Large intestine (tissue), 3 donors: ENCODE data around the gene CDKN1C. TPM values are rescaled to one million over a fixed set of nuclear protein-coding genes. Genes with fewer than 3 reads are reported as not detected.

Source experiments
- DNase-seq, 2 donors: peaks; one replicate each; pipeline versions ENCODE4 v3.0.0 to v3.0.0-alpha.2; 2013
- H3K27ac ChIP-seq: one replicate; pipeline ENCODE4 v1.5.1; 2013; ENCODE audit warnings: low read length
- H3K27me3 ChIP-seq: 2 replicates; pipeline ENCODE4 v1.6.1; 2013; ENCODE audit warnings: low read length; ENCODE audit not compliant: control insufficient read depth, insufficient read depth
- H3K36me3 ChIP-seq: 2 replicates; pipeline ENCODE4 v1.6.1; 2013; ENCODE audit warnings: low read length; ENCODE audit not compliant: control insufficient read depth, insufficient read depth
- H3K4me1 ChIP-seq: one replicate; pipeline ENCODE4 v1.6.1; 2013; ENCODE audit warnings: low read length; ENCODE audit not compliant: control insufficient read depth, insufficient read depth
- H3K4me3 ChIP-seq: one replicate; pipeline ENCODE4 v1.5.1; 2013; ENCODE audit warnings: low read length
- H3K9me3 ChIP-seq: one replicate; pipeline ENCODE4 v1.6.1; 2013; ENCODE audit warnings: mild to moderate bottlenecking, low read depth, low read length, moderate library complexity; ENCODE audit not compliant: control insufficient read depth
- WGBS: methylation state at CpG from one replicate; pipeline ENCODE4 v1.1.5; 2013; ENCODE audit warnings: low lambda C conversion rate; ENCODE audit not compliant: insufficient coverage; 5-methylcytosine and 5-hydroxymethylcytosine counted together
- polyA plus RNA-seq: library from polyadenylated mRNA; unstranded; fragments of 120-200 nt; gene quantifications from one replicate; pipeline ENCODE4 v1.2.1, GENCODE V29; 2013

CDKN1C gene
- polyA plus RNA-seq, 1 donor = 197 TPM

DNA sequence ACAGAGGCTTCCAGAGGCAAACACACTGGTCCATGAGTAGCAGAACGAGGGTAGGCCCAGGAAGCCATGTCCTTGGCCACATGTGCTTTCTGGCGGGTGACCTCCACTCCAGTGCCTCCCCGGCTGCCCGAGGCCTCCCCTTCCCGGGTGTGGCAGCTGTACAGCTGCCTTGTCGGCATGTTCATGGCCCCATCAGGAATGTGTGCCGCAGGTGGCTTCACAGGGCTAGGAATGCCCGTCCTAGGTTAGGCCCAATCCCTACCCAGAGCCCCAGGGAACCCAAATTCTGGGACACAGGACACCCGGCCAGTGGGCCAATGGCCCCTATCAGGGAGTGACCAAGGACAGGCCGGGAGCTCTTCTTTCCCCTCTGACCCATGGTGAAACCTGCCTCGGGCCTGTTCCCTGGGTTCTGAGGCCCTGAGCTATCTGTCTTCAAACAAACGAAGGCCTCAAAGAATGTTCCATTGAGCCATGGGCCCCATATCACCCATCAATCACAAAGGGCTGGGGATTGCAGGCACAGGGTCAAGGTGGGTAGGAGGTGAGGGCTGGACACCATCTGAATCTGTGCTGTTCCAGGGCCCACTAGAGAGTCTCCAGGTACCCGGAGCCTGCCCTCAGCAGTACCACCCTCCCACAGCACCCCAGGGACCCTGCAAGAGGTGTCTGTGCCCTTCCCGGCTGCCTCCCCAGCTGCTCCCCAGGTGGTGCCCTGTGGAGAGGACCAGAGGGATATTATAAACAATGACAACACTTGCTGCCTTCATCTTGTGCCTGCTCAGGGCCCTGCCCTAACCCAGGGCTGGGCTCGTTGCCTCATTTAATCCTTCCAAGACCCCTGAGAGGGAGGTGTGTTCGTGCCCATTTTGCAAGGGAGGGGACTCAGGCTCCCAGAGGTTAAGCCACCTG, 4.0 kb upstream of the CDKN1C start:
- Histone ChIP-seq H3K4me3 (no peak overlapping the region), H3K9me3 (peaks cover 21% of the 10 kb centered on the region), H3K4me1 (peaks cover 49% of the 10 kb centered on the region), H3K27me3 (no peaks in the 10 kb centered on the region), H3K36me3 (no peaks in the 10 kb centered on the region), H3K27ac (no peak overlapping the region)
- DNase-seq = no peak
- no CpG with 5 or more reads among the region's 16 CpGs for WGBS

DNA sequence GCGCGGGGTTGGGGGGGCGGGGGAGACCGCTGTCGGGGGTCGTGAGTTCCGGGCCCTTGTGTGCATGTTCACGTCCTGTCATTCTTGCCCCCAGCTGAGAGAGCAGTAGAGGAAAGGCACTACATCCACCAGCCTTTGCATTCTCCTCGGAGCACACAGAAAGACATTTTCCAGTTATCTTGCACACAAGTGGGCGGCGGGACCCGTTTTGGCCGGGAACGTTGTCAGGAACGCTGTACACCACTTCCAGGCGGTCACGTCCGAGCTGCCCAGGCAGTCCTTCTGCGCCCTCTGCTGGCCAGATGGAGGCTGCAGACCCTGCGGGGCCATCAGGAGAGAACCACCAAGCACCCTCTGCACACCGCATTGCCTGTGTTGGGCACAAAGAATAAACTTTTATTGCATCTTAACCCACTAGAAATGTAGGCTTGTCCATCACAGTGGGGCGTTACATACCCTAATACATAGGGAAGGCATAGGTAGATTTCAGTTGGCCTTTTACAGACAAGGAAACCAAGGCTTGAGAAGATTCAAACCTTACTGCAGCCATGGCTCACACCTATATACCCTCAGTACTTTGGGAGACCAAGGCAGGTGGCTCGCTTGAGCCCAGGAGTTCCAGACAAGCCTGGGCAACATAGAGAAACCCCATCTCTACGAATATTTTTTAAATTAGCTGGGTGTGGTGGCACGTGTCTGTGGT, 2.8 kb upstream of the CDKN1C start:
- H3K36me3 ChIP-seq = peaks cover 2% of the 10 kb centered on the region
- H3K27me3 ChIP-seq = no peaks in the 10 kb centered on the region
- peak; percentile 72 to 83 for DNase-seq
- H3K4me1 ChIP-seq = peaks cover 49% of the 10 kb centered on the region
- no peak overlapping the region for H3K27ac ChIP-seq
- H3K9me3 ChIP-seq = peaks cover 23% of the 10 kb centered on the region
- 100% methylated on average over 1 of the region's 25 CpGs for WGBS
- no peak overlapping the region for H3K4me3 ChIP-seq

DNA sequence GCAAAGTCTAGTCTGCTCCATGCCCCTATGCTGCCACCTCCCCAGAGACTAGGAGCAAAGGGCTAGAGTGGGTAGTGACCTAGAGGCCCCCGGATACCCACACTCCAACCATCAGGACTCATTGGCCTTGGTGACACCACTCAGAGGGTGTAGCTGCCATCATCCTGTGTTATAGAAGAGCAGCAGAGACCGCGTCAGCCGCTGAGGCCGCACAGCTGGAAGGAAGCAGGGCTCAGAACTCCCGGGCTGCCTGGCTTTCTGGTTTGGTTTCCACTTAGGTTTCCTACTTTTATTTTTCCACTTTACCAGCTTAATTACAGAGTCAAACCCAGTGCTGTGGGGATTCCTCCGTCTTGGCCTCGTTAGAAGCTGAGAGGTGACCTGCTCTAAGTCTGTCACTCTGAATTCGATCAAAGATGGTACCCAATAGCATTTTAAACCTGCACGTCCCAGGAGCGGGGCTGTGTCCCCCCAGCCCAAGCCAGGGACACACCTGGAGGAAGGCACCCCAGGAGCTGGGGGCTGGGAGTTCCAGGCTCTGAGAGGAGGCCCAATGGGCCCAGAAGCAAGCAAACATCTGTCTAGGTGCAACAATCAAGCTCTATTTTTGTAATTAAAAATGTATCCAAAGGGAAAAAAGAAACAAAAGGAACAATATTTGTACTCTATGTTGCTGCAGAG, 2.1 kb upstream of the CDKN1C start:
- H3K27me3 ChIP-seq = no peaks in the 10 kb centered on the region
- H3K9me3 ChIP-seq = peaks cover 23% of the 10 kb centered on the region
- H3K36me3 ChIP-seq = peaks cover 8% of the 10 kb centered on the region
- peaks cover 51% of the 10 kb centered on the region for H3K4me1 ChIP-seq
- WGBS = 20% methylated on average over 1 of the region's 11 CpGs
- H3K27ac ChIP-seq = no peak overlapping the region
- no peak for DNase-seq
- no peak overlapping the region for H3K4me3 ChIP-seq

DNA sequence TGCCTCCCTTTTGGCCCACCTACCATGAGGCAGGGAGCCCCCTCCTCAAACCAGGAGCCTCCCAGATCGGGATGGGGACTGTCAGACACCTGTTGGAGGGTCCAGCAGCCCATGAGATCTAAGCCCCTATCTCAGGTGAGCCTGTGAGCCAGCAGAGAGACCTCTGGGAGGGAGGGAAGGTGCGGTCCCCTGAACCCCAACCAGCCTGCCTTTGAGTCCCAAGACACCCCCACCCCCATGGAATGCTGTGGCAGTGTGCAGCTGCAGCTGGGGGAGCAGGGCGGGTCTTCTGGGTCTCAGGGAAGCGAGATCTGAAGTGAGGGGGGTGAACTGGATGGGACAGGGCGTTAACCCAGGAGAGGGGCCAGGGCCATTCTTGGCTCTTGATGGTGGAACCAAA, 1.4 kb upstream of the CDKN1C start:
- no CpG with 5 or more reads among the region's 5 CpGs for whole genome bisulfite sequencing
- DNase-seq = no peak
- peaks cover 23% of the 10 kb centered on the region for H3K9me3 ChIP-seq
- no peak overlapping the region for H3K4me3 ChIP-seq
- H3K4me1 ChIP-seq = peaks cover 48% of the 10 kb centered on the region
- no peaks in the 10 kb centered on the region for H3K27me3 ChIP-seq
- no peak overlapping the region for H3K27ac ChIP-seq
- H3K36me3 ChIP-seq = peaks cover 8% of the 10 kb centered on the region

DNA sequence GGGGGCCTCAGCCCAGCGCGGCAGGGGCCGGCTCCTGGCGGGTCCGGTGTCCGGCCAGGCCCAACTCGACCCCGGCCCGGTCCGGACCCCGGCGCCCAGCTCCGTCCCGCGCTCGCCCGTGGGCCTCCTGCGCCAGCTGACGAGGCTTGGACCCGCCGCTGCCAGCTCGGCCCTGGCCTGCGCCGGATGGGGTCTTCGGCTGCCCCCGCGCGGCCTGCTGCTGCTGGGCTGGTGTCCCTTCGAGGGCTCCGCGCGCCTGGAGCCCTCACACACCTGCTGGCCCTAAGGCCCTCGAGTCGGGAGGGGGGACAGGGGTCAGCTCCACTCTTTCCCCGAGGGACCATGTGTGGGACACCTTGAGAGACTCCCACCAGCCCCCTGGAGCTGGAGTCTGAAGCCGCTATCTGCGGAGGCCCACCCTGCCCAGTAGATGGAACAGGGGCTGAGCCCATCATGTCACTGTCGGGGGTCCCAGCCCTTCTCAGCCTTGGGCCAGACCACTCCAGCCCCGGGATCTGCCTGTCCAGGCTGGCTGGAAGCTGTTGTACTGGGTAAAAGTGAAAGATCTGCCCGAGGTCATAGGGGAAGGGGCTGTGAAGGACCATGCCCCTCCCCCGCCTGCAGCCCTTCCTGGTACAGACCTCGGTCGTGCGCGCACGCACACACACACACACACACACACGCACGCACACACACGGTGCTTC, 768 bp upstream of the CDKN1C start:
- no peaks in the 10 kb centered on the region for H3K27me3 ChIP-seq
- peak in 1 of 2 donors; percentile 65 for DNase-seq
- H3K4me1 ChIP-seq = peaks cover 42% of the 10 kb centered on the region
- no CpG with 5 or more reads among the region's 49 CpGs for WGBS
- peak overlapping the region; percentile 60 for H3K27ac ChIP-seq
- peak overlapping the region; percentile 30 for H3K4me3 ChIP-seq
- peaks cover 8% of the 10 kb centered on the region for H3K36me3 ChIP-seq
- H3K9me3 ChIP-seq = peaks cover 23% of the 10 kb centered on the region

DNA sequence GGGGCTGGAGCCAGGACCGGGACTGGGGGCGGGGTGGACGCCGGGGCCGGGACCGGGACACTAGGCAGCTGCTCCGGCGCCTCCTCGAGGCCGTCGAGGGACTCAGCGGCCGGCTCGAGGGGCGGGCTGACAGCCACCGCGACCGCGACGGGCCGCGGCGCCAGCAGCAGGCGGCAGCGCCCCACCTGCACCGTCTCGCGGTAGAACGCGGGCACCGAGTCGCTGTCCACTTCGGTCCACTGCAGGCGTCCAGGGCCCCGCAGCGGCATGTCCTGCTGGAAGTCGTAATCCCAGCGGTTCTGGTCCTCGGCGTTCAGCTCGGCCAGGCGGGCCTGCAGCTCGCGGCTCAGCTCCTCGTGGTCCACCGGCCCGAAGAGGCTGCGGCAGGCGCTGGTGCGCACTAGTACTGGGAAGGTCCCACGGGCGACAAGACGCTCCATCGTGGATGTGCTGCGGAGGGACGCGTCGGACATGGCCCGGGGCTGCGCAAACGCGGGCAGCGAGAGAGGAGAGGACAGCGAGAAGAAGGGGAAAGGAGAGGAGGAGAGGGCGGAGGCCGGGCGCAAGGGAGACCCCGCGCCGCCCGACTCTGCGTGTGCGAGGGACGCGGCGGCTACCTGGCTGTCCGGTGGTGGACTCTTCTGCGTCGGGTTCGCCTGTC, 428 bp downstream of the CDKN1C start:
- Histone ChIP-seq H3K27me3 (no peaks in the 10 kb centered on the region), H3K9me3 (peaks cover 23% of the 10 kb centered on the region), H3K4me1 (peaks cover 32% of the 10 kb centered on the region), H3K36me3 (peaks cover 11% of the 10 kb centered on the region), H3K4me3 (peak overlapping the region; percentile 91), H3K27ac (peak overlapping the region; percentile 89)
- peak in 1 of 2 donors; percentile 79 for DNase-seq
- no CpG with 5 or more reads among the region's 80 CpGs for WGBS

DNA sequence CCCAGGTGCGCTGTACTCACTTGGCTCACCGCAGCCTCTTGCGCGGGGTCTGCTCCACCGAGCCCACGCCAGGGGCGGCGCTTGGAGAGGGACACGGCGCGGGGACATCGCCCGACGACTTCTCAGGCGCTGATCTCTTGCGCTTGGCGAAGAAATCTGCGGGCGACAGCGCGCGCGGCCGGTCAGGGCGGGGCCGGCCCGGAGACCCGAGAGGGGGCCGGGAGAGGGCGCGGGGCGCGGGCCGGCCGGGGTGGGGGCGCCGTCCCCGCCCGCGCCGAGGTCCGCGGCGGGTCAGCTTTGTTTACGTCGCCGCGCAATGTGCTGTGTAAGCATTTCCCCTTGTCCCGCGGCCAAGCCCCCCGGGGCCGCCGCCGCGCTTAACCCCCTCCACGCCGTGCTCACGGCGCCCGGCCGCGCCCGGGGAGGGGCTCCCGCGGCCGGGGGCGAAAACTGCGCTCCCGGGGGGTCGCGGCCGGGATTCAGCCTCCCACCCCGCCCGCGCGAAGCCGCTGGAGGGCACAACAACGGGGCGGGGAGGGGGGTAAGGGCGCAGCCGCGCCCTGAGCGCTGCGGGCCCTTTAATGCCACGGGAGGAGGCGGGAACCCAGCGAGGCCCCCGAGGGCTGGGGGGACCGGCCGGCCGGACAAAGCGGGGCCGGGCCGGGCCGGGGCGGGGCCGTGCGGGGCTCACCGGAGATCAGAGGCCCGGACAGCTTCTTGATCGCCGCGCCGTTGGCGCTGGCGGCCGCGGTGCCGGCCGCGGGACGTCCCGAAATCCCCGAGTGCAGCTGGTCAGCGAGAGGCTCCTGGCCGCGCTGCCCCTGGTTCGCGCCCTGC, 1.4 kb downstream of the CDKN1C start:
- H3K27ac ChIP-seq = peak overlapping the region; percentile 84
- WGBS = no CpG with 5 or more reads among the region's 119 CpGs
- peak in 1 of 2 donors; percentile 70 for DNase-seq

DNA sequence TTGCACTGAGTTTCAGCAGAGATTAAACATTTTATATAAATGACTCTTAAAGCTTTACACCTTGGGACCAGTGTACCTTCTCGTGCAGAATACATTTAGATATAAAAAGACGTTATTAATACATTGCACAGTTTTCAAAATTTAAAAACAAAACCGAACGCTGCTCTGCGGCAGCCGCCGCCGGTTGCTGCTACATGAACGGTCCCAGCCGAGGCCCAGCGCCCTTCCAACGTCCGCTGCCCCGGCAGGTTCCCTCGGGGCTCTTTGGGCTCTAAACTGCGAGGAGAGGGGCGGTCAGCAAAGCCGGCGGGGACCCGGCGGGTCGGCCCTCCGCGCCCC, 2.0 kb downstream of the CDKN1C start:
- peaks cover 24% of the 10 kb centered on the region for H3K4me1 ChIP-seq
- H3K36me3 ChIP-seq = peaks cover 14% of the 10 kb centered on the region
- peaks cover 27% of the 10 kb centered on the region for H3K9me3 ChIP-seq
- peak in 1 of 2 donors; percentile 40 for DNase-seq
- WGBS = no CpG with 5 or more reads among the region's 24 CpGs
- H3K27ac ChIP-seq = peak overlapping the region; percentile 84
- H3K27me3 ChIP-seq = no peaks in the 10 kb centered on the region
- peak overlapping the region; percentile 81 for H3K4me3 ChIP-seq

More for the DNA sequence above, 1.4 kb downstream of the CDKN1C start:
- peak overlapping the region; percentile 81 for H3K4me3 ChIP-seq
- peaks cover 24% of the 10 kb centered on the region for H3K9me3 ChIP-seq
- H3K27me3 ChIP-seq = no peaks in the 10 kb centered on the region
- peaks cover 11% of the 10 kb centered on the region for H3K36me3 ChIP-seq
- peaks cover 24% of the 10 kb centered on the region for H3K4me1 ChIP-seq
